GM10266 (cell line): ENCODE measurements around the gene CORIN.

Experiments used
- DNase-seq: peaks from one replicate; pipeline ENCODE4 v3.0.0; 2012; ENCODE audit errors: extremely low spot score
- TF ChIP-seq, protein P1 (sequence below): IDR thresholded peaks from 2 replicates; pipeline ENCODE4 v1.5.1; 2012; ENCODE audit warnings: mild to moderate bottlenecking, low read depth; ENCODE audit not compliant: control insufficient read depth, insufficient read depth; ENCODE audit errors: missing control alignments

Gene CORIN

DNA sequence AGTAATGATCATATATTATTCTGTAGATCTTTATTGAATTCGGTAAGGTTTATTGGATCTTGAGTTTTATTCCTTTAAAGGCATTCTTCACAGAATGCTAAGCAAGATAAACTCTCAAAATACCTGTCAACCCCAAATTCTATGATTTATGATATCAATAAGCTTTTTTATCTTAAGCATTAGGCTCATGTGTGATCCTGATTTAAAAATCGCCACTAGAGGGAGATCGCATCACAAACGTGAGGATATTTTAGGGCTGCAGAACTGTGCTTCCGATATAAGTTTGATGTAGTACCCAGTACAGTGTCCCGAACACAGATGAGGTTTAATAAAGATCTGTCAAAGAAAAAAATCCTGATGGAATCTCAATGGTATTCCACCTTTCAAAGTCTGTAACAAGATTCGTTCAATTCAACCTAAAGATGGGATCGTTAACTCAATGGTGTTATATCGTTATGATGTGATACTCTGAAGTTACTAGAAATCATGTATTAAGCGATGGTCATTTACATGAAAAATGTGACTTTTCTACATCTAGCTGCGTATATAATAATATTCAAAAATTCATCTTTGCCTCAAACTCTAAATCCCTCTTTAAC is 169.0 kb downstream of the CORIN start:
- DNase-seq = peak; percentile 16
- TF ChIP-seq, protein P1, sequence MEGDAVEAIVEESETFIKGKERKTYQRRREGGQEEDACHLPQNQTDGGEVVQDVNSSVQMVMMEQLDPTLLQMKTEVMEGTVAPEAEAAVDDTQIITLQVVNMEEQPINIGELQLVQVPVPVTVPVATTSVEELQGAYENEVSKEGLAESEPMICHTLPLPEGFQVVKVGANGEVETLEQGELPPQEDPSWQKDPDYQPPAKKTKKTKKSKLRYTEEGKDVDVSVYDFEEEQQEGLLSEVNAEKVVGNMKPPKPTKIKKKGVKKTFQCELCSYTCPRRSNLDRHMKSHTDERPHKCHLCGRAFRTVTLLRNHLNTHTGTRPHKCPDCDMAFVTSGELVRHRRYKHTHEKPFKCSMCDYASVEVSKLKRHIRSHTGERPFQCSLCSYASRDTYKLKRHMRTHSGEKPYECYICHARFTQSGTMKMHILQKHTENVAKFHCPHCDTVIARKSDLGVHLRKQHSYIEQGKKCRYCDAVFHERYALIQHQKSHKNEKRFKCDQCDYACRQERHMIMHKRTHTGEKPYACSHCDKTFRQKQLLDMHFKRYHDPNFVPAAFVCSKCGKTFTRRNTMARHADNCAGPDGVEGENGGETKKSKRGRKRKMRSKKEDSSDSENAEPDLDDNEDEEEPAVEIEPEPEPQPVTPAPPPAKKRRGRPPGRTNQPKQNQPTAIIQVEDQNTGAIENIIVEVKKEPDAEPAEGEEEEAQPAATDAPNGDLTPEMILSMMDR = peak; percentile 73

DNA sequence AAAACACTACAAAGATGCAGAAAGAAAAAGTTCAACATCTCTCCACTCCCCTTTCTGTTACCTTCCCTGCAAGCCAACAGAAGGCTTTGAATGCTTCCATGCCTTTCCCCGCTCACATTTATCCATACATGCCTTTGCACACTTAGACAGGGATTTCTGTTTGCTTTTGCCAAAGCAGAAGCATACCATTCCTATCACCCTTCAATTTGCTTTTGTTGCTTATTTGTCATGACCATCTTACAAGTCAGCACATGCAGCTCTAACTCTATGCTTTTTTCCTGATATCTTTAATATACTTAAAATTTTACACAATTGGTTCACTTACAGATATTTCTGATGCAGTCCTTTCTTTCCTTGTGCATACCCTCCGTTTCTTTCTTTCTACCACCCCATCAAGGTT is 169.6 kb downstream of the CORIN start:
- TF ChIP-seq, protein P1 = no peak
- no peak for DNase-seq

DNA sequence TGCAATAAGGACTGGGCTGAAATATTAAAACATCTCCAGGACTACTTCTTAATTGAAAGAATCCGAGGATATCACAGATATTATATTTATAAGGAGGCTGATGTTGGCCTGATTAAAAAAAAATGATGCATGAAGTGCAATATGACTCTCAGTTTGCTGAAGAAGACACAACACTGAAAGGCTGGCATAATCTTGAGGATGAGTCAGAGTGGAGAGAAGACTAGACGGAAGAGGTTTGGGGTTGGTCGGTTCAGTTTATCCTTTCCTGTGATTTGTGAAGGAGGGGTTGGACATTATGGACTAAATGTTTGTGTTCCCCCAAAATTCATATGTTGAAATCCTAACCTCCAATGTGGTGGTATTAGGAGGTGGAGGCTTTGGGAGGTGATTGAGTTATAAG is 170.3 kb downstream of the CORIN start:
- no peak for DNase-seq
- TF ChIP-seq, protein P1 = no peak

DNA sequence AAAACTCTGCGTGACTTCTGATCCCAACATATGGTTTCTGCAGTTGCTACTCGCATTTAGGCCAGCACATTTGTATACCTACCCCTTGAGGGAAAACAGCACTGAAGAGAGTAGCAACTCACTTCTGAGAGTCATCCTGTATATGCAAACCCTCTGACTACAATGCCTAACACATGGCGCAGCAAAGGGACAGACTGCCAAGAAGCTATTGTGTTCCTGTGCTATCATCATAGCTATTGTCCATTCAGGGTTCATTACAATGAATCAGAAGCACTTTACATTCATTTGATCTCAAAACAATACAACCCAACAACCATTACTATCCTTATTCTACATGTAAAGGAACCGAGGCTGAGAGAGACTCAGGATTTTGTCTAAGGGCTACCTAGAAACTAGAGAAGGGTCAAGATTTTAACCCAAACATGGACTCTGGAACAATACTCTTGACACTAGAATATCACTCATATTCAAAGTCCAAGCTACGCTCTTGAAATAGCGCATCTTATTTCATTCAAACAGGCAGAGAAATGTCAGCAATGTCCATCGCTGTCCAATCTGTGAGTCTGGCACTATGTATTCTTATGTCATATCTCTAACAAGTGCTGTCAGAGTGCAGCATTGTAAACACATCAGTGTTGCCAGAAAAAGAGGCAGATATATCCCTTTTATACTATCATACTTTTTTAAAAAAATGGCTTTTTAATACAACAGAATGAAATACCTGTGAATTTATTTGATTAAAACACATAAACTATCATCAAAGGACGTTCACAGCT is 173.6 kb downstream of the CORIN start:
- TF ChIP-seq, protein P1 = no peak
- no peak for DNase-seq

DNA sequence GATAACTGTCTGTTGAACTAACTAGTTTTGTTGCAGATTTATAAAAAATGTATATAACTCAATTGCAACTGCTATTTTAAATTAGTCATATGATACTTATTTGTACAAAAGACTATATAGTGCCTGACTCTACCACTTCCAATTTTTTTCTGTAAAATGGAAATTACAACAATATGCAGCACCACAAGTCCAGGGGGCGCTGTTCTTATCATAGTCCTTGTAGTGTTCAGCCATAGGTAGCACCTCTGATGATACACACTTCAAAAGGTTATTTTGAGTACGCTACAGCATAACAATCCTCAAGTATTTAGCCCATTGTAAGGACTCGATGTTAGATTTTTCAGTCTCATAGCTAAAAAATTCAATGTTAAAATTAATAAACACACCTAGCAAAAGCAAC is 174.9 kb downstream of the CORIN start:
- TF ChIP-seq, protein P1 = peak; percentile 24
- DNase-seq = no peak

DNA sequence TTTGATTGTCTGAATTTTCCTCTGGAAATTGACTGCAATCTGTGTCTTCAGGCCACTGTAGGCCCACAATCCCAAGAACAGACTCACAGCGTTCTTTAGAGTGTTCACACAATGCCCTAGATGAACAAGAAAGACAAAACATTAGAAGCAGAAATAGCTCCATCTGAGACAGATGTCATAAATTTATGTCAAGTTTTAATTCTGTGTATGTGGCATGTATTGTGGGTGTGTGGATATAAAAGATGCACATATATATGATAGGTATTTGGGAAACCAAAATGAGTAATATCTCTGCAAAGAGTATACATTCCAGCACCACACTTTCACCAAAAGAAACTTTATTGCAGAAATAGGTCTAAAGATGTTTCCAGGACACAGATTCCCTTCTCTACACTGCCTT is 176.1 kb downstream of the CORIN start:
- DNase-seq = no peak
- TF ChIP-seq, protein P1 = no peak

DNA sequence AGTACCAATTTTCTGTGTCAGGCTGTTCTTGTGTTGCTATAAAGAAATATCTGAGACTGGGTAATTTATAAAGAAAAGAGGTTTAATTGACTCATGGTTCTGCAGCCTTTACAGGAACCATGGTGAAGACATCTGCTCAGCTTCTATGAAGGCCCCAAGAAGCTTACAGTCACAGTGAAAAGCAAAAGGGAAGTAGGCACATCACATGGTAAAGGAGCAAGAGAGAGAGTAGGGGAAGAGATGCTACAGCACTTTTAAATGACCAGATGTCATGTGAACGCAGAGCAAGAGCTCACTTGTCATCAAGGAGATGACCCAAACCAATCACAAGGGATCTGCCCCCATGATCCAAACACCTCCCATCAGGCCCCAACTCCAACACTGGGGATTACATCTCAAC is 178.5 kb downstream of the CORIN start:
- TF ChIP-seq, protein P1 = no peak
- no peak for DNase-seq
